ENCODE results near the gene EXOC6B. TPM values are rescaled to one million over a fixed set of nuclear protein-coding genes. Genes with fewer than 3 reads are reported as not detected.

The EXOC6B gene
- total RNA-seq = 14.9 and 30.9 TPM in 2 replicates

DNA sequence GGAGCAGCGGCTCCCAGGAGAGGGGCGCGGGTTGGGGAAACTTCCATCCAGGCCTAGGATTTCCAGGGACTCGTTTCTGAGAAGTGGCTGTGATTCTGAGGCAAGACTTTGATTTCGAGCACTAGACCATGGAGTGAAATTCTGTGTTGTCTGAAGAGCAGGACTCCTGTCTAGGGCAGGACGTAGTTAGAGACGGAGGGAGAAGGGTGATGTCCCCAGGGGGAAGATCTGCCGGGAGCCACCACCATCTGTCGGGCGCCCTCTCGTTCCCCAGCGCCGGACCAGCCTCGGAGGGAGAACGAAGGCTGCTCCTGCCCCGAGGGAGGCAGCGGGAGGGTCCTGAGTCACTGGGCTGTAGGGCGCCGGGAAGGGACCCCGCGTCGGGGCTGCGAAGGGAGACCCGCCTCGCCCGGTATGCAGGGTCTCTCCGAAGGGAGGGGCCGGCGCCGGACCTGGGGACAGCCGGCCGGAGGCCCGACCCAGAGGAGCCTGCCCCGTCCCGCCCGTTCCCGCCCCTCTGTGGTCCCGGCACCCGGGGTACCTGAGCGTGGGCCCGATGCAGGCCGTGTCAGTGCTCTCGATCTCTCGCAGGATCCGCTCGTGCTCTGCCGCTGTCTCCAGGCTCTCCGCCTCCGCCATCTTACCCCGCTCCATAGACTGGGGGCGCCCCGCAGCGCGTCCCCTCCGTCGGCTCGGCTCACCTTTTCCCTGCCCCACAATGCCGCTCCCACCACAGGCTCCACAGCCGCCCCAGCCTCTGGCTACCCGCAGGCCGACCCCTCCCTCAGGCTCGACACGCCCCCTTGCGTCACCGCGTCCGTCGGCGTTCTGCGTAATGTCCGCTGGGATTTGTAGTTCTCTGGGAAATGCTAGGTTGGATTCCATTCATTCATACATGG lies at the start of gene EXOC6B:
EXOC6B (minus strand) TSS at position 777 of the 899 bp plus-strand sequence.

DNA sequence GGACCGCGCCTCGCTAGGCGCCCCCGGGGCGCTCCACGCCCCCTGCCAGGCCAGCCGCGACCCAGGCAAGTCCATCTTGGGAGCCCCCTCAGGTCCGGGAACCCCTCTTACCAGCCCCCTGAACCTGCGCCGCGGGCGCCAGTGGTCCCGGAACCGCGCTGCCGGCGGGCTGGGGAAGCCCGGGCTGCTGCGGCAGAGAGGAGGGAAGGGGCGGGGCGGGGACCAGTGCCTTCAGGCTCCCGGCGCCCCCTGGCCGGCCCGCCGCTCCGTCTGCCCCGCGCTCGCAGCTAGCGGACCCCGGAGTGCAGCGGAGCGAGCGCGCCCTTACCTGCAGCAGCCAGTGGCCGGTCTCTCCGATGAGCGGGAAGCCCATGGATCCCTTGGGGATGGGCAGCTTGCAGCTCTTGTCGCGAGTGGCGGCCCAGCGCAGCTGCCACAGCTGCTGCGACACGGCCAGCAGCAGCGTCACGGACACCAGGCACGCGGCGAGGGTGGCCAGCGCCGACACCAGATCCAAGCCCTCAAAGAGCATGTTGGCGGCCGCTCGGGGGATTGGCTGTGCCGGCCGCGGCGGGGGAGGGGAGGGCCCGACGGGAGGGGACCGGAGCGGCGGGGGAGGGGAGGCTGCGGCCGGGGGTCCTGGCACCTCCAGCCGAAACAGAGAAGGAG lies 678.4 kb downstream of the EXOC6B start, which contains the start of gene CYP26B1:
CYP26B1 (minus strand) TSS at position 560 of the 669 bp plus-strand sequence; CDS start at position 532, 28 bp downstream.

Other genes with a start within 250 kb of the EXOC6B start
- 51.6 and 74.0 TPM in 2 replicates for gene SPR, start 61.4 kb upstream of the EXOC6B start, total RNA-seq
- not detected in 2 replicates for gene EMX1, start 91.5 kb upstream of the EXOC6B start, total RNA-seq
- 8.1 and 10.8 TPM in 2 replicates for gene SFXN5, start 245.7 kb upstream of the EXOC6B start, total RNA-seq